Panc1 (cell line): Measurements from ENCODE around the gene EHD4.

Source experiments
- POLR2AphosphoS5 ChIP-seq: IDR thresholded peaks from 2 replicates; pipeline ENCODE4 v1.6.1; 2012; ENCODE audit warnings: mild to moderate bottlenecking, low read depth, low read length, moderate library complexity
- TF ChIP-seq, protein P1 (sequence below): fragments of 450-650 bp; IDR thresholded peaks from 2 replicates; pipeline ENCODE4 v1.5.1; 2017; ENCODE audit warnings: mild to moderate bottlenecking

DNA sequence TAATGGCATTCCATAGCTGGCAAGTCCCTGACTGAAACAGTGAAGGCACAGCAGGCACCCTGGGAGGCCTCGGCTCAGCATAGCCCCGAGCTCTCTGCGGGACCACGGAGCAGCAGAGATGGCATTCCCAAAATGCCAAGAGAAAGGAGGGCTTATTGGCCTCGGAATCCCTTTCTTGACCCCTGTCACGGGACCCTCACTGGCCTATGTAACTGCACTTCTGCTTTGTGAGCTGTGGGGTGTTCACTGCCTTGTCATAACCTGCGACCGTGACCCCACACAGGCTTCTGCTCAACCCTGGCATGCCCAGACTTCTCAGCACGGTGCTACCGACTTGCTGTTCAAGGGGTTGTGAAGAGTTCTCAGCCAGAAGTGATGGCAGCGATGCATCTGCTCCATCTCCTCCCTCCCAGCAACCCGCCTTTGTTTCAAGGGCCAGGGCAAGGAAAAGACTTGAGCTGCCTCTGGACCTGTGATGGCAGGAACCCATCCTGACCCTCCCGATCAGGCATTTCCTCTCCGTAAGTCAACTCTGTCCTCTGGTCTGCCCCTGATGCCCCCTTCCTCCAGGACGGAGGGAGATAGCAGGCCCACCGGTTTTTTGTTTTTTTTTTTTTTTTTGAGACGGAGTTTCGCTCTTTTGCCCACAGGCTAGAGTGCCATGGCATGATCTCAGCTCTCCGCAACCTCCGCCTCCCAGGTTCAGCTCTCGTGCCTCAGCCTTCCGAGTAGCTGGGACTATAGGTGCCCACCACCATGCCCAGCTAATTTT lies 30.5 kb downstream of the EHD4 start:
- TF ChIP-seq, protein P1, sequence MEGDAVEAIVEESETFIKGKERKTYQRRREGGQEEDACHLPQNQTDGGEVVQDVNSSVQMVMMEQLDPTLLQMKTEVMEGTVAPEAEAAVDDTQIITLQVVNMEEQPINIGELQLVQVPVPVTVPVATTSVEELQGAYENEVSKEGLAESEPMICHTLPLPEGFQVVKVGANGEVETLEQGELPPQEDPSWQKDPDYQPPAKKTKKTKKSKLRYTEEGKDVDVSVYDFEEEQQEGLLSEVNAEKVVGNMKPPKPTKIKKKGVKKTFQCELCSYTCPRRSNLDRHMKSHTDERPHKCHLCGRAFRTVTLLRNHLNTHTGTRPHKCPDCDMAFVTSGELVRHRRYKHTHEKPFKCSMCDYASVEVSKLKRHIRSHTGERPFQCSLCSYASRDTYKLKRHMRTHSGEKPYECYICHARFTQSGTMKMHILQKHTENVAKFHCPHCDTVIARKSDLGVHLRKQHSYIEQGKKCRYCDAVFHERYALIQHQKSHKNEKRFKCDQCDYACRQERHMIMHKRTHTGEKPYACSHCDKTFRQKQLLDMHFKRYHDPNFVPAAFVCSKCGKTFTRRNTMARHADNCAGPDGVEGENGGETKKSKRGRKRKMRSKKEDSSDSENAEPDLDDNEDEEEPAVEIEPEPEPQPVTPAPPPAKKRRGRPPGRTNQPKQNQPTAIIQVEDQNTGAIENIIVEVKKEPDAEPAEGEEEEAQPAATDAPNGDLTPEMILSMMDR: no peak
- no peak for TF ChIP-seq POLR2AphosphoS5
